Endothelial cell of umbilical vein (primary cell): ENCODE measurements around the gene TDRD3. TPM values are rescaled to one million over a fixed set of nuclear protein-coding genes. Genes with fewer than 3 reads are reported as not detected.

ENCODE experiments used
- BruUV-seq: library from RNA; stranded (reverse); fragments of 400-500 nt; replicated peaks from 2 replicates; lab custom pipeline; 2021; lab: Mats Ljungman, UMichigan
- CTCF ChIA-PET: fragments of 300-600, 350-600 bp; sonication (Branson Sonifier 250); formaldehyde crosslinking; loops from one replicate; lab custom pipeline; 2021; ENCODE audit warnings: antibody characterized with exemption, inconsistent platforms; lab: Charles Lee
- POLR2A ChIA-PET: fragments of 300-600, 350-600 bp; sonication (Branson Sonifier 250); formaldehyde crosslinking; loops from one replicate; lab custom pipeline; 2021; ENCODE audit warnings: antibody characterized with exemption, inconsistent platforms; lab: Charles Lee
- DNase-seq: peaks from one replicate; pipeline ENCODE4 v3.0.0-alpha.2; 2011; ENCODE audit warnings: low read depth, low spot score
- FAIRE-seq: peaks from 2 replicates; lab custom pipeline; 2011; peaks lifted over from hg19 to GRCh38; lab: Jason Lieb, UNC
- H2AFZ ChIP-seq: 2 replicates; pipeline ENCODE4 v1.6.0; 2012; ENCODE audit warnings: low read depth, low read length, control low read depth, inconsistent platforms
- H3K27ac ChIP-seq: 2 replicates; pipeline ENCODE4 v1.5.1; 2011; ENCODE audit warnings: low read depth, mild to moderate bottlenecking, control low read depth, low read length, moderate library complexity; ENCODE audit not compliant: insufficient read depth
- H3K27me3 ChIP-seq, 2 experiments: 2 replicates each; pipeline versions ENCODE4 v1.6.0 to v1.6.1; 2011; ENCODE audit warnings: low read length in 2 of 2, mixed read lengths in 1 of 2; ENCODE audit not compliant: control insufficient read depth in 2 of 2, insufficient read depth in 2 of 2
- H3K36me3 ChIP-seq, 2 experiments: 2 replicates in 1 of 2; 3 replicates in 1 of 2; pipeline ENCODE4 v1.5.1; 2011; ENCODE audit warnings: low read length in 2 of 2, mild to moderate bottlenecking in 1 of 2, moderate library complexity in 1 of 2; ENCODE audit not compliant: control insufficient read depth in 2 of 2, insufficient read depth in 2 of 2; ENCODE audit errors: extremely low read depth in 1 of 2
- H3K4me1 ChIP-seq: 3 replicates; pipeline ENCODE4 v1.5.1; 2011; ENCODE audit warnings: mild to moderate bottlenecking, low read length; ENCODE audit not compliant: control insufficient read depth, insufficient read depth; ENCODE audit errors: extremely low read depth
- H3K4me2 ChIP-seq: 2 replicates; pipeline ENCODE4 v1.6.1; 2011; ENCODE audit warnings: low read length, control low read depth, mixed read lengths; ENCODE audit not compliant: insufficient read depth
- H3K4me3 ChIP-seq, 3 experiments: fragments of 200-600 bp in 1 of 3; sonication (generic), shearing (Covaris generic) in 1 of 3; replicated peaks in 1 of 3; 2 replicates each; pipeline ENCODE4 v1.5.1; 2011 to 2016; ENCODE audit warnings: control low read depth in 3 of 3, low read length in 3 of 3, mild to moderate bottlenecking in 2 of 3, inconsistent platforms in 1 of 3, low read depth in 1 of 3, moderate library complexity in 1 of 3; ENCODE audit not compliant: insufficient read depth in 1 of 3
- H3K79me2 ChIP-seq: 2 replicates; pipeline ENCODE4 v1.6.0; 2012; ENCODE audit warnings: low read length, inconsistent platforms; ENCODE audit not compliant: control insufficient read depth, insufficient read depth
- H3K9ac ChIP-seq: replicated peaks from 2 replicates; pipeline ENCODE3; 2011; ENCODE audit warnings: low read length, control low read depth; ENCODE audit not compliant: insufficient read depth; ENCODE audit errors: extremely low read depth
- H3K9me1 ChIP-seq: replicated peaks from 3 replicates; pipeline ENCODE4 v1.6.0; 2011; ENCODE audit warnings: mild to moderate bottlenecking, low read length; ENCODE audit not compliant: control insufficient read depth, insufficient read depth; ENCODE audit errors: extremely low read depth
- H3K9me3 ChIP-seq: replicated peaks from 2 replicates; pipeline ENCODE4 v1.5.1; 2012; ENCODE audit warnings: low read length, inconsistent platforms; ENCODE audit not compliant: control insufficient read depth, insufficient read depth
- H4K20me1 ChIP-seq: replicated peaks from 2 replicates; pipeline ENCODE3; 2011; ENCODE audit warnings: mild to moderate bottlenecking, low read length; ENCODE audit not compliant: control insufficient read depth, insufficient read depth; ENCODE audit errors: extremely low read depth
- CTCF ChIP-seq, 2 donors: IDR thresholded peaks; 1 replicate in 1 of 2; 2 replicates in 1 of 2; pipeline ENCODE4 v1.5.1; 2011; ENCODE audit warnings: low read length in 2 of 2, mild to moderate bottlenecking in 2 of 2, moderate library complexity in 2 of 2, control low read depth in 1 of 2, inconsistent platforms in 1 of 2, low read depth in 1 of 2; ENCODE audit not compliant: insufficient read depth in 1 of 2; ENCODE audit errors: extremely low read depth in 1 of 2
- EZH2 ChIP-seq: IDR thresholded peaks from 2 replicates; pipeline ENCODE4 v1.6.1; 2012; ENCODE audit warnings: borderline replicate concordance, low read depth, mild to moderate bottlenecking, moderate library complexity, low read length, inconsistent platforms; ENCODE audit not compliant: severe bottlenecking
- FOS ChIP-seq: IDR thresholded peaks from 2 replicates; pipeline ENCODE4 v1.6.1; 2011; ENCODE audit warnings: mild to moderate bottlenecking, low read length, moderate library complexity, borderline replicate concordance; ENCODE audit not compliant: insufficient read depth
- GATA2 ChIP-seq: IDR thresholded peaks from 2 replicates; pipeline ENCODE4 v1.7.0; 2011; ENCODE audit warnings: low read depth, mild to moderate bottlenecking, moderate library complexity, mixed read lengths, low read length; ENCODE audit not compliant: insufficient read length, insufficient read depth
- JUN ChIP-seq: IDR thresholded peaks from 2 replicates; pipeline ENCODE4 v1.6.1; 2011; ENCODE audit warnings: borderline replicate concordance, low read depth; ENCODE audit not compliant: insufficient read length, insufficient read depth
- MAX ChIP-seq: IDR thresholded peaks from 2 replicates; pipeline ENCODE4 v1.6.1; 2011; ENCODE audit not compliant: insufficient read depth, insufficient read length
- MYC ChIP-seq: IDR thresholded peaks from one replicate; pipeline ENCODE4 v1.6.1; 2011; ENCODE audit warnings: mild to moderate bottlenecking, low read depth, low read length
- POLR2A ChIP-seq: IDR thresholded peaks from 2 replicates; pipeline ENCODE4 v1.6.1; 2012; ENCODE audit warnings: low read depth, mild to moderate bottlenecking, control low read depth, low read length
- POLR2AphosphoS5 ChIP-seq: IDR thresholded peaks from 2 replicates; pipeline ENCODE4 v1.6.1; 2012; ENCODE audit warnings: low read depth, mild to moderate bottlenecking, control low read depth, low read length, moderate library complexity; ENCODE audit not compliant: insufficient read depth
- dilution Hi-C: fragments of 300-500 bp; cut with MboI; formaldehyde crosslinking; loops from one replicate; pipeline ENCODE4 v1.15.0; 2019; ENCODE audit warnings: low sequenced_read_pairs; ENCODE audit not compliant: extremely low pct_ligation_motif_present
- intact Hi-C: fragments of 100-400 bp; cut with micrococcal nuclease; formaldehyde crosslinking; loops from one replicate; pipeline ENCODE4 v1.10.0; 2022
- polyA plus RNA-seq, 4 experiments: library from polyadenylated mRNA; depleted of rRNA in 3 of 4; stranded (reverse) in 3 of 4; unstranded in 1 of 4; fragments of >200 nt; gene quantifications; 2 replicates each; pipeline versions ENCODE4 v1.2.1 to v1.2.3, GENCODE V29; 2011 to 2012; ENCODE audit warnings: missing spikeins in 1 of 4
- total RNA-seq: library from RNA; stranded (reverse); gene quantifications from 2 replicates; pipeline ENCODE4 v1.2.3, GENCODE V29; 2021

The TDRD3 gene
- total and polyA plus RNA-seq, 2 donors (not counting 3 experiments of a cell fraction or from before 2014, with no cell fraction given): 3.0 to 16.3 TPM

GRCh38 chr13:60519496-60519895 is 122.5 kb downstream of the TDRD3 start:
- Histone ChIP-seq H3K4me1 (no peaks in the 10 kb centered on the region), H3K9ac (no peak overlapping the region), H3K36me3 (no peaks in the 10 kb centered on the region), H3K4me3 (no peak overlapping the region), H4K20me1 (no peaks in the 10 kb centered on the region), H3K79me2 (no peaks in the 10 kb centered on the region), H2AFZ (no peak overlapping the region), H3K27me3 (no peaks in the 10 kb centered on the region), H3K4me2 (no peak overlapping the region), H3K9me3 (no peaks in the 10 kb centered on the region), H3K9me1 (no peaks in the 10 kb centered on the region), H3K27ac (no peak overlapping the region)
- POLR2A ChIA-PET: no interaction called here
- DNase-seq (no peak), FAIRE-seq (no peak)
- BruUV-seq: no TSS peak
- dilution Hi-C loops (no loop called here), intact Hi-C loops (no loop called here)
- CTCF ChIA-PET: interaction anchor here (0.9 to 1.3 kb wide), 2 partner anchors 14 to 41 kb away, joined by 3 read pairs; no protein-coding TSS in a partner anchor
- TF ChIP-seq MYC (no peak), EZH2 (no peak), JUN (no peak), GATA2 (no peak), CTCF (IDR thresholded peaks at IDR 0.05; ENCODE audit: extremely low read depth in 1 of 2, insufficient read depth in 1 of 2, low read depth in 1 of 2, low read length in 2 of 2) (no peak), POLR2AphosphoS5 (no peak), POLR2A (no peak), MAX (no peak), FOS (no peak)
